Upper lobe of left lung (tissue), 4 donors: ENCODE results near the gene PELI2.

ENCODE experiments used
- CTCF ChIP-seq, 6 experiments: fragments of 450-650 bp in 4 of 6; fragments of 200-600 bp in 2 of 6; sonication (generic) in 2 of 6; IDR thresholded peaks; one replicate each; pipeline ENCODE4 v1.5.1; 2016 to 2019; ENCODE audit warnings: antibody characterized with exemption in 6 of 6
- EP300 ChIP-seq, 4 donors: sonication (generic); formaldehyde crosslinking; IDR thresholded peaks; one replicate each; pipeline ENCODE4 v1.5.1; 2017; ENCODE audit warnings: antibody characterized with exemption in 4 of 4, control low read depth in 2 of 4

GRCh38 chr14:56300495-56300894 lies 182.3 kb downstream of the PELI2 start:
- TF ChIP-seq EP300 (IDR thresholded peaks at IDR 0.05) (no peak), CTCF (IDR thresholded peaks at IDR 0.05) (no peak)
